Muscle layer of duodenum (tissue), 2 donors: ENCODE measurements around the gene LSM7.

Experiments
- H3K27ac ChIP-seq: one replicate; pipeline ENCODE4 v1.7.0; 2013; ENCODE audit warnings: mild to moderate bottlenecking, low read length
- H3K27me3 ChIP-seq: one replicate; pipeline ENCODE4 v1.7.0; 2013; ENCODE audit warnings: low read depth, mild to moderate bottlenecking, control low read depth, low read length
- H3K36me3 ChIP-seq, 2 donors: one replicate each; pipeline ENCODE4 v1.7.0; 2013; ENCODE audit warnings: low read length in 2 of 2, control low read depth in 1 of 2, mild to moderate bottlenecking in 1 of 2; ENCODE audit not compliant: insufficient read depth in 2 of 2, control insufficient read depth in 1 of 2
- H3K4me1 ChIP-seq, 2 donors: one replicate each; pipeline ENCODE4 v1.7.0; 2013; ENCODE audit warnings: low read length in 2 of 2, mild to moderate bottlenecking in 2 of 2, control low read depth in 1 of 2, moderate library complexity in 1 of 2; ENCODE audit not compliant: insufficient read depth in 2 of 2, control insufficient read depth in 1 of 2
- H3K4me3 ChIP-seq, 2 donors: one replicate each; pipeline ENCODE4 v1.7.0; 2013; ENCODE audit warnings: low read length in 2 of 2, low read depth in 1 of 2, mild to moderate bottlenecking in 1 of 2
- H3K9me3 ChIP-seq, 2 donors: one replicate each; pipeline ENCODE4 v1.7.0; 2013; ENCODE audit warnings: low read length in 2 of 2, control low read depth in 1 of 2, mild to moderate bottlenecking in 1 of 2; ENCODE audit not compliant: control insufficient read depth in 1 of 2
- donor health status: healthy.

The LSM7 gene

DNA sequence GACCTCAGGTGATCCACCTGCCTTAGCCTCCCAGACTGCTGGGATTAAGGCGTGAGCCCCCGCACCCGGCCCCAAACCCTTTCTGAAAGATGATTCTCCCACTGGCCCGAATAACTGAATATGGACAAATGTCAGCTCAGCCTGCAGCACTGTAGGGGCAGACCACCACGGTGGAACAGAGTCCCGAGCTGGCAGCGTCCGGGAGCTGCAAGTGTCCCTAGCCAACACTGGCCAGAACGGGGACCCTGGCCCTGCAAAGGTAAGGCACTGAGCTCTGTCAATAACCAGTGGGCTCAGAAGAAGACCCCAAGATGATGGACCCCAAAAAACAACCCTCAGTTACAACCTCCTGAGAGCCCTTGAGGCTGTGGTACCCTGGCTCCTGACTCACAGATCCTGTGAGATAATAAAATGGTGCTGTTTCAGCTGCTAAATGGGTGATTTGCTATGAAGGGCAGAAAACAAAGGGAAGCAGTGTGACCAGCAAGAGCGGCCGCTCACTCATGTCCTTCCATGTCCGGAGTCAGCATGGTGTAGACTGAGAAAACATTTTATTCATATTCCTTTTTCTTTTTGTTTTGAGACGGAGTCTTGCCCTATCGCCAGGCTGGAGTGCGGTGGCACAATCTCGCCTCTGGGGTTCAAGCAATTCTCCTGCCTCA lies 1.6 kb downstream of the LSM7 start:
- no peaks in the 10 kb centered on the region for H3K27me3 ChIP-seq
- H3K27ac ChIP-seq, result no peak overlapping the region

DNA sequence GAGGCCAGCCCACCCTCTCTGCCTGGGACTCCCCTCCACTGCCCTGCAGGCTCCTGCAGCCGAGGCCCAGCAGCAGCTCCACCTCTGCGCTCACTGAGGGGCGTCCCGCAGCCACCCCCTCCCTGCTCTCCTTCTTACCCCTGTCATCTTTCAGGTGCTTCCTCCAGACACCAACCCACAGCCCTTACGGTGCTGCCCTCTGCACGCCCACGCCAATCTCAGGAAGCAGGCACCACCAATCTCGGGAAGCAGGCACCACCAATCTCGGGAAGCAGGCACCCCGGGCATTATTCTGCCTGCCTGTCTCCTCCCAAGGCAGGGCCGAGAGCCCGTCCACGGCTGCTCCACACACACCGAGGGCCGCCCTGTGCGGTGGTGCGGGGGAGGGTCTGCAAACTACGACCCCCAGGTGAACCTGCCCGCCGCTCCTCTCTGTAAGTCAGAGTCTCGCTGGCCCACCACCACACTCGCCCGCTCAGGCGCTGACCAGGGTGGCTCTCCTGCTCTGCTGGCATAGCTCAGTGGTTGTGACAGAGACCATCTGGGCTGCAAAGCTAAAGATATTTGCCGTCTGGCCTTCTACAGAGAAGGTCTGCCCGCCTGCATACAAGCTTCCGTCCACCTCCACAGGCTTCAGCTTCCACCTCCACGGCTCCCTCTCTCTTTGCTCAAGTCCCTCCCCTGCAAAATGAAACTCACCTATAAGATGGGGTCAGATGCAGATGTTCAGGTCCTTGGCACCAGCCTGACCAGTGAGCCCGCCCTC lies 2.9 kb downstream of the LSM7 start:
- Histone ChIP-seq H3K4me1 (peaks cover 0 to 30% of the 10 kb centered on the region in 2 donors), H3K27ac (no peak overlapping the region), H3K27me3 (no peaks in the 10 kb centered on the region), H3K9me3 (no peaks in the 10 kb centered on the region), H3K36me3 (peaks cover 0 to 24% of the 10 kb centered on the region in 2 donors), H3K4me3 (no peak overlapping the region)

More for the DNA sequence above, 1.6 kb downstream of the LSM7 start:
- H3K4me1 ChIP-seq, result peaks cover 0 to 44% of the 10 kb centered on the region in 2 donors
- H3K4me3 ChIP-seq, result peak overlapping the region in 1 of 2 donors; percentile 96
- no peaks in the 10 kb centered on the region for H3K9me3 ChIP-seq
- peaks cover 0 to 24% of the 10 kb centered on the region in 2 donors for H3K36me3 ChIP-seq

DNA sequence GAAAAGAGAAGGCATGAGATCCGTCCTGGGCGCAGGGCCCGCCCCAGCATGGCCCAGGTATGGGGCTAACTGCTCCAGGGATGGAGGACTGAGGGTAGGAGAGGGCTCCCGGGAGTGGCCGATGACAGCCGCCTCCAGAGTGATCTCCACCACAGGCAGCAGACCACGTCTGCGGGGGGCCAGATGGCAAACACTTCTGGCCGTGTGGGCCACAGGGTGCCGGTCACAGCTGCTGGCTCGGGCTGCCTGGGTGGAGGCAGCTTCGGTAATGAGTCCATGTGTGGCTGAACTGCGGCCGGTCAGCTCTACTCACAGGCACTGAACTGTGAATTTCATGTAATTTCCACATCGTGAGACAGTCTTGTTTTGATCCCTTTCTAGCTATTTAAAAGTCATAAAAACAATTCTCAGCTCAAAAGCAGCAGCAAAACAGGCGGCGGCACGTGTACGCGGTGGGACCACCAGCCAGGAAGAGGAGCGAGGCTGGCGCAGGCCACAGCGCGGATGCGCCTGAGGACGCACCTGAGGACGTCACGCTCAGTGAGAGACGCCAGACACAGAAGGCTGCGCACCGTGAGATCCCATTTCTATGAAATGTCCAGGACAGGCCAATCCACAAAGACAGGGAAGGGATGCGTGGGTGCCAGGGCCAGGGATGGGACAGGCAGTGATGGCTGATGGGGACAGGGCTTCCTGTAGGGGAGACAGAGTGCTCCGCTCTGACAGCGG lies 4.0 kb downstream of the LSM7 start:
- H3K27ac ChIP-seq, result no peak overlapping the region

DNA sequence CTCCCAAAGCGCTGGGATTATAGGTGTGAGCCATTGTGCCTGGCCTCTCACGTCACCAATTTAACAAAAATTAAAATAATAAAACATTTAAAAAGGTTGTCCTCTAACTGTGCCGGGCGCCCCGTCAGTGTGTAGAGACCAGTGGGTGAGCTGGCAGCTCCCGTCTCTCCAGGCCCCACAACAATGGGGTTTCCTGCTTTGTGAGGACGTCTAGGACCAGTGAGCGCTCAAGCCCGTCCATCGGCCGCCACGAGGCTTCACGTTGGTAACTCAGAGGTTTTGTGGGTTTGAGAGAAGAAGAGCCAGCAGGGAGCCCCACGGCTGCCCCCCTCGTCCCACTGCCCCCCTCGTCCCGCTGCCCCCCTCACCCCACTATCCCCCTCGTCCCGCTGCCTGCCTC lies 4.7 kb downstream of the LSM7 start:
- Histone ChIP-seq H3K27me3 (no peaks in the 10 kb centered on the region), H3K4me3 (no peak overlapping the region), H3K27ac (no peak overlapping the region), H3K4me1 (peaks cover 0 to 13% of the 10 kb centered on the region in 2 donors), H3K36me3 (peaks cover 0 to 24% of the 10 kb centered on the region in 2 donors), H3K9me3 (no peaks in the 10 kb centered on the region)

More for the DNA sequence above, 4.0 kb downstream of the LSM7 start:
- peaks cover 0 to 19% of the 10 kb centered on the region in 2 donors for H3K4me1 ChIP-seq
- no peaks in the 10 kb centered on the region for H3K27me3 ChIP-seq
- H3K9me3 ChIP-seq, result no peaks in the 10 kb centered on the region
- H3K4me3 ChIP-seq, result no peak overlapping the region
- H3K36me3 ChIP-seq, result peaks cover 0 to 24% of the 10 kb centered on the region in 2 donors

DNA sequence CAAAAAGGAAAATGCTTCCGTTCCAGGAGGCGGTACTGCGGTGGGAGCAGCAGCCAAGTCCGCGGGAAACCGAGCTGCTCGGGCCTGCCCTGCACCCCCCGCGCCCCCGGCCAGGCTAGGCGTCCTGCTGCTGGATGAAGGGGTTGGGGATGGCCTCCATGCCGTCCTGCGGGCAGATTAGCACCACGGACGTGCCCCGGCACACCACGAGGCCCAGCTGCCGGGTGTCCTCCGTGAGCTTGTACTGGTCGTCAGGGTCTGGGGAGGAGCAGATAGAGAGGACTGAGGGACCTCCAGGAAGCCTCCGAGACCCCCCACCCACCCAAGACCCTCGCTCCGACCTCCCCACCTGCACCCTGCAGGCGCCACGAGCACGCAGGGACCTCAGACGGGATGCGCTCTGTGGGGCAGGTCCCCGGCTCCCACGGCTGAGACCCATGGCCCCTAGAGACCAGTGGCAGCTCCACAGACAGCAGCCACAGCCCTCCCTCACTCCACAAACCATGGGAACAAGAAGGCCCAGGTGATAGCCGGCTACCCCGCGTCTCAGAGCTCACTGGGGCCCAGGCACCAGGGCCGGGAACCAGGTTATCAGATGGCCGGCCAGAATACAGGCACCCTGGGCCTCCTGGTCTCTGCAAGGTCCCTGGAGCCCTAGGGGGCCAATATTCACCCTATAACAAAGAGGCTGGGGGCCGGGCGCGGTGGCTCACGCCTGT lies 6.7 kb downstream of the LSM7 start:
- Histone ChIP-seq H3K27ac (no peak overlapping the region), H3K4me1 (peaks cover 0 to 2% of the 10 kb centered on the region in 2 donors), H3K36me3 (peaks cover 0 to 24% of the 10 kb centered on the region in 2 donors), H3K4me3 (no peak overlapping the region), H3K9me3 (no peaks in the 10 kb centered on the region), H3K27me3 (no peaks in the 10 kb centered on the region)

DNA sequence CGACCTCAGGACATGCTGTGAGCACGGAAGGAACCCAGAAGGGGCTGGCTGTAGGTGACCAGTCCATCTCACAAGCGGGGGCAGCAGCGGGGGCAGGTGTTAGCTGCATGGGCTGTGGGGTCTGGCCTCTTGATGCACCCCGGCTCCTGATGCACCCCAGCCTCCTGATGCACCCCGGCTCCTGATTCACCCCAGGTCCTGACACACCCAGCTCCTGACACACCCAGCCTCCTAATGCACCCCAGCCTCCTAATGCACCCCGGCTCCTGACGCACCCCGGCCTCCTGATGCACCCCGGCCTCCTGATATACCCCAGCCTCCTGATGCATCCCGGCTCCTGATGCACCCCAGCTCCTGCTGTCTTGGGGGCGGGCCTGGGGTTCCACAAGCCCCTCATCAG lies 7.4 kb downstream of the LSM7 start:
- Histone ChIP-seq H3K27me3 (no peaks in the 10 kb centered on the region), H3K4me3 (no peak overlapping the region), H3K9me3 (no peaks in the 10 kb centered on the region), H3K4me1 (no peaks in the 10 kb centered on the region), H3K36me3 (peaks cover 0 to 24% of the 10 kb centered on the region in 2 donors), H3K27ac (no peak overlapping the region)

DNA sequence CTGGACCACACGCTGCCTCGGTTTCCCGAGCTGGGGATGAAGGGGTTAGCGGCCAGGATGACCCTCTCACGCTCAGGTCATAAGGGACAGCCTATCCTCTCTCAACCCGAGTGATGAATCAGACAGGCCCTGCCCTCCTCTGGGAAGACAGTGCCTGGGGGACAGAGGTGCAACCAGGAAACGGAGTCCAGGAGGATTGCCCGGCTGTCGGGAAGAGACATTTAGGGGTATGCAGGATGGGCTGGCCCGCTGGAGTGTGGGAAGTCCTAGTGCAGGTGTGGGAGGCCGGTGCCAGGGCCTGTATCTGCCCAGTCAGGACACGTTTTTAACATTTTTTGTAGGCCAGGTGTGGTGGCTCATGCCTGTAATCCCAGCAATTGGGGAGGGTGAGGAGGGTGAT lies 8.3 kb downstream of the LSM7 start:
- Histone ChIP-seq H3K27ac (no peak overlapping the region), H3K4me3 (no peak overlapping the region), H3K4me1 (no peaks in the 10 kb centered on the region), H3K36me3 (peaks cover 0 to 19% of the 10 kb centered on the region in 2 donors), H3K9me3 (peaks cover 3 to 4% of the 10 kb centered on the region in 2 donors), H3K27me3 (no peaks in the 10 kb centered on the region)

DNA sequence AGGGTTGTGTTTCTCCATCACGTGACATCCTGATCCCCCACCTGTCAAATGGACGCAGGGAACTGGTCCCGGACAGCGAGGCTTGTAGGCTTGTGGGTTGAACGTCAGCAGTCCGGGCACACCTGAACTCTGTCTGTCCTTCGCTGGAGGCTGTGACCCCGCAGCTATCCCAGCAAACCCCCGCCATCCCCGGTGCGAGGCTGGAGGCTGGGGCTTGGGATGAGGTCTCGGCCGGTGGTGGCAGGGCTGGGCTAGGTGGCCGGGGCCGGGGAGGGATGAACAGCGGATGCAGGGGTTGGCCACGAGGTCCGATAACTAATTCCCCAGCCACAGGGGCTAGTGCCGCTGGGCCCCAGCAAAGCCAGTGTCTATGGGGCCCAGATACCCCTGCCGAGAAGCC lies 8.8 kb downstream of the LSM7 start:
- H3K27ac ChIP-seq, result no peak overlapping the region
- H3K9me3 ChIP-seq, result peaks cover 4 to 5% of the 10 kb centered on the region in 2 donors
- peaks cover 0 to 19% of the 10 kb centered on the region in 2 donors for H3K36me3 ChIP-seq
- no peak overlapping the region for H3K4me3 ChIP-seq
- H3K27me3 ChIP-seq, result no peaks in the 10 kb centered on the region
- no peaks in the 10 kb centered on the region for H3K4me1 ChIP-seq

DNA sequence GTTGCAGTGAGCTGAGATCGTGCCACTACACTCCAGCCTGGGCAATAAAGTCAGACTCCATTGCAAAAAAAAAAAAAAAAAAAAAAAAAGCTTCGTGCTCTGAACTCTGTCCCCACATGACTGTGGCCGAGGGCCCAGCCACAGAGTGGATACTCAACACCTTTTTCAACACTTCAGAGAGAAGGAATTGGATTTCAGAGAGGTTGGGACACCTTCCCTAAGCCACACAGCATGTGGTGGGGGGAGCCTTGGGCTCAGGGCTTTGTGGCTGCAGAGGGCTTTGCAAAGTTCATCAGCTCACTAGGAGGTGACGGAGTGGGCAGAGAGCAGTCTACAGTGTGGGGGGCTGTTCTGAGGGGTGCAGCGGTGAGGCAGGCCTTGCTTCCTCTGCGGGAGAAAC lies 9.5 kb downstream of the LSM7 start:
- no peak overlapping the region for H3K4me3 ChIP-seq
- peaks cover 0 to 14% of the 10 kb centered on the region in 2 donors for H3K36me3 ChIP-seq
- no peaks in the 10 kb centered on the region for H3K4me1 ChIP-seq
- no peak overlapping the region for H3K27ac ChIP-seq
- H3K9me3 ChIP-seq, result peaks cover 4 to 5% of the 10 kb centered on the region in 2 donors
- H3K27me3 ChIP-seq, result no peaks in the 10 kb centered on the region

DNA sequence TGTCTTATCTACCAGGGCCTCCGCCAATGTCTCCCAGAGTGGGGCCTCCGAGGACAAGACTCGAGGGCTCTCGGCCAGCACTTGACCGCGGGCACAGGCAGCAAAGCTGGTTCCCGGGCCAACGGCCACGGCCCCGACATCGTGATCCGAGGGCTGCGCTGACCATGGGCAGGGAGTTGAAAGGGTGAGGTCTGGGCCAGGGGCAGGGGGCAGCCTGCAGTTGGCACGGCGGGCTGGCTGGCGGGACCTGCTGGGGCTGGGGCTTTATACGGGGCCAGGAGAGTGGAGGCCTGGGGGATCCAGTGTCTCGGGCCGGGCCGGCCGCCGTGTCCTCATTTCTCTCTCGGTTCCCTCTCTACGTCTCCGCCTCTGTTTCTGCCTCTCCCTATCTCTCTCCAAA lies 10.6 kb downstream of the LSM7 start:
- Histone ChIP-seq H3K9me3 (peaks cover 4 to 5% of the 10 kb centered on the region in 2 donors), H3K4me1 (no peaks in the 10 kb centered on the region), H3K27ac (no peak overlapping the region), H3K4me3 (no peak overlapping the region), H3K36me3 (peaks cover 0 to 4% of the 10 kb centered on the region in 2 donors), H3K27me3 (no peaks in the 10 kb centered on the region)

DNA sequence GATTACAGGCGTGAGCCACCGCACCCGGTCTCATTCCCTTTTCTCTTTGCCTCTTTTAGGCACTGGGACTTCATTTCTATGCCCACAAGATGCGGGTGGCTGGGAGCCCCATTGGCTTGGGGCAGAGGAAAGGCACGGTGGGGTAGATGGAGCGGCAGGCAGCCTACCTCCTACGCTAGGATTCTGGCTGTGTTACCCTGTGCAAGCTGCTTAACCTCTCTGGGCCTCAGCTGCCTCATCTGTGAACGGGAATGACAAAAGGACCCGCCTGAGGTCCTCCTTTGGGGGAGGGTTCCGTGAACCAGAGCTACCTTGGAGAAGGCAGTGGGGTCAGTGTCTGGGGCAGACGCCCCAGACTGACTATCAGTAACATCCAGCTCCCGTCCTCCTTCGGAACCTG lies 11.1 kb downstream of the LSM7 start:
- Histone ChIP-seq H3K27me3 (no peaks in the 10 kb centered on the region), H3K4me1 (no peaks in the 10 kb centered on the region), H3K4me3 (no peak overlapping the region), H3K36me3 (no peaks in the 10 kb centered on the region), H3K27ac (no peak overlapping the region), H3K9me3 (peaks cover 4 to 5% of the 10 kb centered on the region in 2 donors)
